CD4-positive, alpha-beta T cell (primary cell): ENCODE measurements around the gene PSG2. TPM values are rescaled to one million over a fixed set of nuclear protein-coding genes. Genes with fewer than 3 reads are reported as not detected.
A peak's percentile ranks its signal among the peaks of the same experiment; 100 is the strongest.
"Not testable (repeated sequence)": the region's sequence is repeated elsewhere in the genome, so short reads cannot be mapped to it uniquely, and the experiment has no call there.

Experiments
- ATAC-seq: fragments of 200-7000 bp; cut with Tn5 transposase; one replicate; pipeline ENCODE4 v1.10.0; 2022; ENCODE audit warnings: mild to moderate bottlenecking; ENCODE audit not compliant: poor library complexity
- CTCF ChIA-PET: fragments of 350-600 bp; sonication (Branson Sonifier 250); formaldehyde crosslinking; loops from one replicate; lab custom pipeline; 2021; ENCODE audit warnings: antibody characterized with exemption, inconsistent platforms; lab: Charles Lee
- POLR2A ChIA-PET: fragments of 350-600 bp; sonication (Branson Sonifier 250); formaldehyde crosslinking; loops from one replicate; lab custom pipeline; 2021; ENCODE audit warnings: antibody characterized with exemption, inconsistent platforms; lab: Charles Lee
- DNase-seq, 14 experiments: peaks; one replicate each; pipeline ENCODE4 v3.0.0-alpha.2; 2013 to 2020; ENCODE audit warnings: mixed read lengths in 2 of 14
- H3K27ac ChIP-seq, 2 donors: one replicate each; pipeline versions ENCODE4 v1.5.1 to v1.7.0; 2013; ENCODE audit warnings: low read length in 2 of 2, low read depth in 1 of 2, mild to moderate bottlenecking in 1 of 2
- H3K27me3 ChIP-seq, 2 experiments: 1 replicate in 1 of 2; 2 replicates in 1 of 2; pipeline versions ENCODE4 v1.6.1 to v1.7.0; 2013; ENCODE audit warnings: low read length in 2 of 2, control low read depth in 1 of 2, mild to moderate bottlenecking in 1 of 2, moderate library complexity in 1 of 2; ENCODE audit not compliant: insufficient read depth in 2 of 2, control insufficient read depth in 1 of 2
- H3K36me3 ChIP-seq: one replicate; pipeline ENCODE4 v1.6.1; 2013; ENCODE audit warnings: low read length, control low read depth; ENCODE audit not compliant: insufficient read depth
- H3K4me1 ChIP-seq: one replicate; pipeline ENCODE4 v1.6.1; 2013; ENCODE audit warnings: low read length, control low read depth; ENCODE audit not compliant: insufficient read depth
- H3K4me3 ChIP-seq: one replicate; pipeline ENCODE4 v1.5.1; 2013; ENCODE audit warnings: mild to moderate bottlenecking, low read length, moderate library complexity
- H3K9me3 ChIP-seq, 2 experiments: 1 replicate in 1 of 2; 2 replicates in 1 of 2; pipeline versions ENCODE4 v1.6.1 to v1.7.0; 2013; ENCODE audit warnings: low read length in 2 of 2, mild to moderate bottlenecking in 2 of 2, control low read depth in 1 of 2, moderate library complexity in 1 of 2; ENCODE audit not compliant: control insufficient read depth in 1 of 2, insufficient read depth in 1 of 2
- H3K27ac Mint-ChIP-seq: one replicate; pipeline ENCODE4 v1.8.0; 2020; ENCODE audit warnings: mixed read lengths
- H3K27me3 Mint-ChIP-seq: one replicate; pipeline ENCODE4 v1.8.0; 2021; ENCODE audit warnings: mixed read lengths
- H3K36me3 Mint-ChIP-seq: one replicate; pipeline ENCODE4 v1.8.0; 2021; ENCODE audit warnings: low read depth, mixed read lengths
- H3K4me1 Mint-ChIP-seq: one replicate; pipeline ENCODE4 v1.8.0; 2021; ENCODE audit warnings: low read depth, mixed read lengths
- H3K4me3 Mint-ChIP-seq: one replicate; pipeline ENCODE4 v1.8.0; 2020; ENCODE audit warnings: mild to moderate bottlenecking, mixed read lengths
- H3K9me3 Mint-ChIP-seq: one replicate; pipeline ENCODE4 v1.8.0; 2020; ENCODE audit warnings: mixed read lengths
- intact Hi-C, 2 experiments: fragments of 100-400 bp; cut with DNase I in 1 of 2; cut with micrococcal nuclease in 1 of 2; formaldehyde crosslinking; loops; one replicate each; pipeline versions ENCODE4 v1.15.1 to v1.9.0; 2023 to 2025; cut with DNase I, micrococcal nuclease
- total RNA-seq, 174 experiments: library from RNA in 2 of 174; stranded (reverse) in 2 of 174; gene quantifications; one replicate each; pipeline ENCODE4 v1.2.3 and lab custom pipeline; 2021 to 2026
- TF ChIP-seq, protein P1 (sequence below): fragments of 200-600 bp; IDR thresholded peaks from one replicate; pipeline ENCODE4 v1.8.0; 2022; ENCODE audit warnings: antibody characterized with exemption, mild to moderate bottlenecking

Gene PSG2
- total RNA-seq, 2 experiments from 2014 or later, result not detected

DNA sequence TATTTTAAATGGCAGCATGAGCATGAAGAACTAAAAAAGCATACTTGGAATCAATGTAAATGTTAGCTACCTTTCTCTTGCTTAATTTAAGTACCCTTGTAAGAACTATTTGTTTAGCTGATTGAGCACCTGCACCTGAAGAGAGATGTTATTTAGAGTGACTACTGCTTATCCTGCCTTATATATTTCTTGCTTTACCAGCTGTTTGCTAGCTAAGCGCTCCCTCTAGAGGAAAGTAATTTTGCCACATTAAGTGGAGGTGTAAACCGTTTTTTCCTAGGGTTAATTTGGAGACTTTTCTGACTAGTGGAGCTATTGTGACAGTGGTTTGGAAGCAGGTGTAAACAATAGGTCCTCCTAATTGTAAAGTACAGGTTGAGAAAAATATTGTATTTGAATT, 19.4 kb upstream of the PSG2 start:
- intact Hi-C loops, result no loop called here
- no peaks in the 10 kb centered on the region for H3K4me1 Mint-ChIP-seq
- Histone ChIP-seq H3K9me3 (peaks cover 0 to 23% of the 10 kb centered on the region in 2 experiments), H3K4me1 (no peaks in the 10 kb centered on the region), H3K27me3 (no peaks in the 10 kb centered on the region), H3K27ac (no peak overlapping the region), H3K4me3 (no peak overlapping the region), H3K36me3 (no peaks in the 10 kb centered on the region)
- peaks cover 21% of the 10 kb centered on the region for H3K9me3 Mint-ChIP-seq
- no peak overlapping the region for H3K4me3 Mint-ChIP-seq
- H3K27me3 Mint-ChIP-seq, result peaks cover 5% of the 10 kb centered on the region
- ChIA-PET CTCF (no interaction called here), POLR2A (no interaction called here)
- TF ChIP-seq, protein P1, sequence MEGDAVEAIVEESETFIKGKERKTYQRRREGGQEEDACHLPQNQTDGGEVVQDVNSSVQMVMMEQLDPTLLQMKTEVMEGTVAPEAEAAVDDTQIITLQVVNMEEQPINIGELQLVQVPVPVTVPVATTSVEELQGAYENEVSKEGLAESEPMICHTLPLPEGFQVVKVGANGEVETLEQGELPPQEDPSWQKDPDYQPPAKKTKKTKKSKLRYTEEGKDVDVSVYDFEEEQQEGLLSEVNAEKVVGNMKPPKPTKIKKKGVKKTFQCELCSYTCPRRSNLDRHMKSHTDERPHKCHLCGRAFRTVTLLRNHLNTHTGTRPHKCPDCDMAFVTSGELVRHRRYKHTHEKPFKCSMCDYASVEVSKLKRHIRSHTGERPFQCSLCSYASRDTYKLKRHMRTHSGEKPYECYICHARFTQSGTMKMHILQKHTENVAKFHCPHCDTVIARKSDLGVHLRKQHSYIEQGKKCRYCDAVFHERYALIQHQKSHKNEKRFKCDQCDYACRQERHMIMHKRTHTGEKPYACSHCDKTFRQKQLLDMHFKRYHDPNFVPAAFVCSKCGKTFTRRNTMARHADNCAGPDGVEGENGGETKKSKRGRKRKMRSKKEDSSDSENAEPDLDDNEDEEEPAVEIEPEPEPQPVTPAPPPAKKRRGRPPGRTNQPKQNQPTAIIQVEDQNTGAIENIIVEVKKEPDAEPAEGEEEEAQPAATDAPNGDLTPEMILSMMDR, result no peak
- ATAC-seq (no peak), DNase-seq (no peak)
- peaks cover 11% of the 10 kb centered on the region for H3K36me3 Mint-ChIP-seq
- no peak overlapping the region for H3K27ac Mint-ChIP-seq

DNA sequence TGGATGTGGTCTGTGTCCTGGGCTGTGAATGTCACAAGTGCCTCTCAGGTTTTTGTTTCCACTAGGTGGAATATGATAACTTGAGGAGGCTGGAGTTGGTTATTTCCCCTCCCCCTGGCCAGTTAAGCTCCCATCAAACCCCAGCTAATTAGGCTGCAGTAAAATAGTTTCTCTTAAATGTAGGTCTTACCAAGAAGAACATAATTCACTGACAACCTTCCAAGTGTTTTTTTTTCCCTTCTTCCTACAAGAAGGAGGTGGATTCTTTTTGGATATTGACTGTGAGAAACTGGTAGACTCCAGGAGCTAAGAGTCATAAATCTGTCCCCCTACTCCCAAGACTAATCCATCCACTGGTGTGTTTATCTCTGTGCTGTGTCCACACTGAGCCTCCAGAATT, 15.9 kb upstream of the PSG2 start:
- CTCF ChIA-PET, result not testable (repeated sequence)

DNA sequence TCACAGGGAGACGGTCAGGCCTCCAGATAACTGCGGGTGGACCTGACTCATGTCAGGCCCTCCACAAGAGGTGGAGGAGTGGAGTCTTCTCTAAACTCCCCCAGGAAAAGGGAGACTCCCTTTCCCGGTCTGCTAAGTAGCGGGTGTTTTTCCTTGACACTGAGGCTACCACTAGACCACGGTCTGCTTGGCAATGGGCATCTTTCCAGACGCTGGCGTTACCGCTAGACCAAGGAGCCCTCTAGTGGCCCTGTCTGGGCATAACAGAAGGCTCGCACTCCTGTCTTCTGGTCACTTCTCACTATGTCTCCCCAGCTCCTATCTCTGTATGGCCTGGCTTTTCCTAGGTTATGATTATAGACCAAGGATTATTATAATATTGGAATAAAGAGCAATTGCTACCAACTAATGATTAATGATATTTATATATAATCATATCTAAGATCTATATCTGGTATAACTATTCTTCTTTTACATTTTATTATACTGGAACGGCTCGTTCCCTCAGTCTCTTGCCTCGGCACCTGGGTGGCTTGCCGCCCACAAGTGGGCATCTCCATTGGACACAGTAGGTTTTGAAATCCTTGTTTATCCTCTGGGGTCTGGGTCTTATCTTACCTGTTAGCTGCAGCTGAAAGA, 5.3 kb upstream of the PSG2 start:
- intact Hi-C loops, H3K36me3 Mint-ChIP-seq, H3K27ac ChIP-seq, H3K4me1 ChIP-seq, H3K4me3 ChIP-seq, H3K9me3 ChIP-seq, H3K9me3 Mint-ChIP-seq, H3K4me3 Mint-ChIP-seq, POLR2A ChIA-PET, H3K27ac Mint-ChIP-seq, ATAC-seq, H3K27me3 ChIP-seq, CTCF ChIA-PET, H3K4me1 Mint-ChIP-seq, H3K36me3 ChIP-seq: not testable (repeated sequence)
- TF ChIP-seq, protein P1, result peak; percentile 50
- DNase-seq, result peak in 6 of 14 experiments; percentile 0 to 15 (median 4)
- peaks cover 52% of the 10 kb centered on the region for H3K27me3 Mint-ChIP-seq

More for the DNA sequence above, 15.9 kb upstream of the PSG2 start:
- POLR2A ChIA-PET, H3K4me3 ChIP-seq, intact Hi-C loops, H3K9me3 Mint-ChIP-seq, H3K27ac ChIP-seq, H3K36me3 Mint-ChIP-seq, H3K27ac Mint-ChIP-seq, H3K9me3 ChIP-seq, H3K4me1 Mint-ChIP-seq, DNase-seq, H3K4me3 Mint-ChIP-seq, H3K36me3 ChIP-seq, H3K27me3 ChIP-seq, H3K4me1 ChIP-seq, ATAC-seq: not testable (repeated sequence)
- H3K27me3 Mint-ChIP-seq, result peaks cover 11% of the 10 kb centered on the region

DNA sequence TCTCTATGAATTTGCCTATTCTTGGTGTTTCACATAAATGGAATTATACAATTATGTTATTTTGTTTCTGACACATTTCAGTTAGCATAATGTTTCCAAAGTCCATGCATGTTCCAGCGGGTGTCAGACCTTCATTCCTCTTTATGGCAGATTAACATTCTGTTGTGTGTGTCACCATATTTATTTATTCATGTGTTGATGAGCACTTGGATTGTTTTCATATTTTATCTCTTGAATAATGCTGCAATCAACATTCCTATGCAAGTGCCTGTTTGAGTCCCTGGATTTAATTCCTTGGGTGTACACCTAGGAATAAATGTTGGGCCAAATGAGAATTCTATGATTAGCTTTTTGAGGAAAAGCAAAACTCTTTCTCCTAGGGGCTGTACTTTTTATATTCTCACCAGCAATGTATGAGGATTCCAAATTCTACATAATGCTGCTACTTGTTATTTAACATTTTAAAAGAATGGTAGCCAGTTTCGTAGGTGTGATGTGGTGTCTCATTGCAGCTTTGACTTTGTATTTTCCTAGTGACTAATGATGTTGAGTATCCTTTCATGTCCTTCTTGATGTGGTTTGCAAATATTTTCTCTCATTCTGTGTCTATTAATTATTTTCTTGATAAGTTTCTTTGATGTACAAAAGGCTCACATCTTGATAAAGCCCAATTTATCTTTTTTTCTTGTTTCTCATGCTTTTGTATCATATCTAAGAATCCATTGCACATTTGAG, 3.5 kb upstream of the PSG2 start:
- ATAC-seq, H3K27ac Mint-ChIP-seq, H3K36me3 ChIP-seq, H3K9me3 ChIP-seq, H3K9me3 Mint-ChIP-seq, H3K27me3 ChIP-seq, H3K4me3 ChIP-seq, H3K27ac ChIP-seq, H3K4me3 Mint-ChIP-seq, H3K36me3 Mint-ChIP-seq, H3K4me1 Mint-ChIP-seq, H3K4me1 ChIP-seq, DNase-seq, CTCF ChIA-PET, intact Hi-C loops, POLR2A ChIA-PET: not testable (repeated sequence)
- peaks cover 37% of the 10 kb centered on the region for H3K27me3 Mint-ChIP-seq
